H1 (cell line): ENCODE measurements around the gene IRGC. TPM values are rescaled to one million over a fixed set of nuclear protein-coding genes. Genes with fewer than 3 reads are reported as not detected.

ENCODE experiments used
- CTCF ChIA-PET: fragments of 300-600 bp; sonication (Branson Sonifier 250); formaldehyde crosslinking; loops from one replicate; lab custom pipeline; 2021; ENCODE audit not compliant: partially characterized antibody; lab: Charles Lee
- POLR2A ChIA-PET: fragments of 300-600 bp; sonication (Branson Sonifier 250); formaldehyde crosslinking; loops from one replicate; lab custom pipeline; 2021; ENCODE audit warnings: inconsistent platforms; ENCODE audit not compliant: partially characterized antibody; lab: Charles Lee
- DNase-seq, 2 experiments: peaks; one replicate each; pipeline versions ENCODE4 v3.0.0 to v3.0.0-alpha.2; 2010 to 2022; ENCODE audit warnings: low spot score in 2 of 2, low read depth in 1 of 2, mixed read lengths in 1 of 2
- FAIRE-seq: peaks from 2 replicates; lab custom pipeline; 2011; peaks lifted over from hg19 to GRCh38; lab: Jason Lieb, UNC
- H2AFZ ChIP-seq: 2 replicates; pipeline ENCODE4 v1.8.1; 2012; ENCODE audit warnings: low read length, inconsistent platforms
- H2AK5ac ChIP-seq: 2 replicates; pipeline ENCODE4 v1.6.1; 2013; ENCODE audit warnings: low read depth, low read length
- H2BK120ac ChIP-seq: replicated peaks from 2 replicates; pipeline ENCODE3; 2013; ENCODE audit warnings: low read depth, low read length, inconsistent platforms
- H2BK12ac ChIP-seq: 2 replicates; pipeline ENCODE4 v1.6.1; 2013; ENCODE audit warnings: low read depth, low read length
- H2BK15ac ChIP-seq: 2 replicates; pipeline ENCODE4 v1.6.1; 2013; ENCODE audit warnings: low read length
- H2BK20ac ChIP-seq: 2 replicates; pipeline ENCODE4 v1.6.1; 2013; ENCODE audit warnings: low read length
- H2BK5ac ChIP-seq: 2 replicates; pipeline ENCODE4 v1.6.1; 2013; ENCODE audit warnings: low read depth, low read length
- H3K14ac ChIP-seq: 2 replicates; pipeline ENCODE4 v1.6.1; 2013; ENCODE audit warnings: inconsistent platforms; ENCODE audit not compliant: insufficient read length
- H3K18ac ChIP-seq: 2 replicates; pipeline ENCODE4 v1.6.1; 2013; ENCODE audit warnings: low read length; ENCODE audit errors: extremely low read depth
- H3K23ac ChIP-seq: 2 replicates; pipeline ENCODE4 v1.6.1; 2013; ENCODE audit warnings: inconsistent platforms; ENCODE audit not compliant: insufficient read length
- H3K23me2 ChIP-seq: 2 replicates; pipeline ENCODE4 v1.6.1; 2013; ENCODE audit warnings: low read depth, low read length
- H3K27ac ChIP-seq: 2 replicates; pipeline ENCODE4 v1.6.1; 2011; ENCODE audit warnings: low read depth, low read length, inconsistent platforms
- H3K27me3 ChIP-seq, 4 experiments: replicated peaks in 1 of 4; 1 replicate in 1 of 4; 2 replicates in 3 of 4; pipeline versions ENCODE4 v1.6.1 to v1.8.1; 2011 to 2013; ENCODE audit warnings: low read length in 3 of 4, mild to moderate bottlenecking in 3 of 4, inconsistent platforms in 2 of 4, mixed read lengths in 2 of 4, moderate library complexity in 1 of 4; ENCODE audit not compliant: control insufficient read depth in 3 of 4, insufficient read depth in 3 of 4; ENCODE audit errors: extremely low read depth in 1 of 4
- H3K36me3 ChIP-seq, 4 experiments: 2 replicates each; pipeline versions ENCODE4 v1.6.1 to v1.8.1; 2011 to 2013; ENCODE audit warnings: mild to moderate bottlenecking in 4 of 4, low read length in 3 of 4, moderate library complexity in 2 of 4, control low read depth in 1 of 4, inconsistent platforms in 1 of 4; ENCODE audit not compliant: insufficient read depth in 4 of 4, control insufficient read depth in 2 of 4
- H3K4ac ChIP-seq: replicated peaks from 2 replicates; pipeline ENCODE3; 2013; ENCODE audit warnings: low read length, low read depth, mixed read lengths, inconsistent platforms; ENCODE audit not compliant: insufficient read length
- H3K4me1 ChIP-seq, 4 experiments: replicated peaks in 1 of 4; 1 replicate in 1 of 4; 2 replicates in 3 of 4; pipeline versions ENCODE4 v1.6.1 to v1.8.1; 2011 to 2013; ENCODE audit warnings: low read length in 3 of 4, inconsistent platforms in 2 of 4, mixed read lengths in 1 of 4; ENCODE audit not compliant: insufficient read depth in 4 of 4, control insufficient read depth in 3 of 4
- H3K4me2 ChIP-seq, 2 experiments: 2 replicates each; pipeline versions ENCODE4 v1.6.1 to v1.8.1; 2011 to 2013; ENCODE audit warnings: low read depth in 2 of 2, low read length in 2 of 2, control low read depth in 1 of 2, inconsistent platforms in 1 of 2, mild to moderate bottlenecking in 1 of 2; ENCODE audit not compliant: insufficient read depth in 1 of 2
- H3K4me3 ChIP-seq, 4 experiments: fragments of 200-600, 300-600 bp in 1 of 4; sonication (generic), shearing (Covaris generic), sonication (Bioruptor Twin) in 1 of 4; 2 replicates each; pipeline versions ENCODE4 v1.5.1 to v1.8.1; 2011 to 2016; ENCODE audit warnings: low read length in 4 of 4, low read depth in 3 of 4, control low read depth in 2 of 4, inconsistent platforms in 2 of 4, mild to moderate bottlenecking in 2 of 4, mixed read lengths in 1 of 4, moderate library complexity in 1 of 4; ENCODE audit not compliant: insufficient read depth in 2 of 4; ENCODE audit errors: extremely low read depth in 1 of 4
- H3K56ac ChIP-seq: replicated peaks from 2 replicates; pipeline ENCODE3; 2013; ENCODE audit warnings: low read depth, mild to moderate bottlenecking, mixed read lengths, low read length, inconsistent platforms; ENCODE audit not compliant: insufficient read length
- H3K79me1 ChIP-seq: 2 replicates; pipeline ENCODE4 v1.6.1; 2013; ENCODE audit warnings: low read depth, low read length, control low read depth
- H3K79me2 ChIP-seq, 2 experiments: 2 replicates each; pipeline versions ENCODE4 v1.6.1 to v1.8.1; 2012 to 2013; ENCODE audit warnings: low read length in 2 of 2, mild to moderate bottlenecking in 2 of 2, inconsistent platforms in 1 of 2; ENCODE audit not compliant: insufficient read depth in 2 of 2, control insufficient read depth in 1 of 2
- H3K9ac ChIP-seq, 4 experiments: replicated peaks in 1 of 4; 1 replicate in 1 of 4; 2 replicates in 3 of 4; pipeline versions ENCODE4 v1.6.1 to v1.8.1; 2011 to 2013; ENCODE audit warnings: low read depth in 3 of 4, low read length in 3 of 4, control low read depth in 2 of 4, mild to moderate bottlenecking in 2 of 4, moderate library complexity in 2 of 4, inconsistent platforms in 1 of 4; ENCODE audit errors: extremely low read depth in 1 of 4
- H3K9me3 ChIP-seq, 2 experiments: 2 replicates each; pipeline versions ENCODE4 v1.6.1 to v1.8.1; 2012 to 2013; ENCODE audit warnings: mild to moderate bottlenecking in 2 of 2, moderate library complexity in 2 of 2, control low read depth in 1 of 2, inconsistent platforms in 1 of 2, low read depth in 1 of 2, low read length in 1 of 2, mixed read lengths in 1 of 2; ENCODE audit not compliant: insufficient read depth in 2 of 2
- H4K20me1 ChIP-seq, 2 experiments: replicated peaks in 1 of 2; 2 replicates each; pipeline versions ENCODE3 to v1.8.1; 2011 to 2013; ENCODE audit warnings: inconsistent platforms in 2 of 2, low read length in 2 of 2, mild to moderate bottlenecking in 1 of 2; ENCODE audit not compliant: insufficient read depth in 2 of 2, control insufficient read depth in 1 of 2
- H4K5ac ChIP-seq: 2 replicates; pipeline ENCODE4 v1.6.1; 2013; ENCODE audit warnings: low read length, low read depth, mixed read lengths, inconsistent platforms; ENCODE audit not compliant: insufficient read length
- H4K8ac ChIP-seq: 2 replicates; pipeline ENCODE4 v1.8.0; 2013; ENCODE audit warnings: mild to moderate bottlenecking, moderate library complexity, low read length, inconsistent platforms; ENCODE audit not compliant: insufficient read depth; ENCODE audit errors: extremely low read depth
- H4K91ac ChIP-seq: replicated peaks from 2 replicates; pipeline ENCODE3; 2013; ENCODE audit warnings: low read length, mixed read lengths, inconsistent platforms; ENCODE audit not compliant: insufficient read length
- ASH2L ChIP-seq: fragments of 200-600, 300-600 bp; sonication (generic); IDR thresholded peaks from one replicate; pipeline ENCODE4 v1.7.1; 2017; ENCODE audit warnings: low read length
- CBX8 ChIP-seq: fragments of 300-800, 300-1000 bp; sonication (generic); IDR thresholded peaks from 2 replicates; pipeline ENCODE4 v1.7.1; 2016; ENCODE audit warnings: low read depth, low read length, borderline replicate concordance
- E2F6 ChIP-seq: IDR thresholded peaks from 2 replicates; pipeline ENCODE4 v1.6.1; 2012; ENCODE audit warnings: inconsistent platforms
- EZH2 ChIP-seq: fragments of 200-600 bp; sonication (generic); IDR thresholded peaks from 2 replicates; pipeline ENCODE4 v1.7.1; 2012; ENCODE audit warnings: low read depth, mild to moderate bottlenecking, moderate library complexity, low read length, inconsistent platforms; ENCODE audit not compliant: severe bottlenecking
- GTF2F1 ChIP-seq: IDR thresholded peaks from 2 replicates; pipeline ENCODE4 v1.6.1; 2012; ENCODE audit warnings: low read depth, low read length, improper control_type of control experiment, borderline replicate concordance
- HDAC6 ChIP-seq: IDR thresholded peaks from one replicate; pipeline ENCODE4 v1.7.1; 2012; ENCODE audit warnings: low read depth, mild to moderate bottlenecking, inconsistent platforms, low read length, moderate library complexity
- KDM5A ChIP-seq: fragments of 200-600 bp; IDR thresholded peaks from 2 replicates; pipeline ENCODE4 v1.7.1; 2012; ENCODE audit warnings: mild to moderate bottlenecking, low read length, inconsistent platforms, mixed read lengths
- RBBP5 ChIP-seq: IDR thresholded peaks from 2 replicates; pipeline ENCODE4 v1.7.1; 2012; ENCODE audit warnings: low read depth, mild to moderate bottlenecking, inconsistent platforms, low read length, moderate library complexity, borderline replicate concordance
- RNF2 ChIP-seq: fragments of 200-900, 300-1000 bp; sonication (generic); IDR thresholded peaks from 2 replicates; pipeline ENCODE4 v1.7.1; 2016; ENCODE audit warnings: borderline replicate concordance, low read depth, mild to moderate bottlenecking, antibody characterized with exemption, low read length; ENCODE audit not compliant: poor library complexity, severe bottlenecking; ENCODE audit errors: missing control alignments
- SIX5 ChIP-seq: IDR thresholded peaks from 2 replicates; pipeline ENCODE4 v1.6.1; 2011; ENCODE audit warnings: mild to moderate bottlenecking, low read depth, low read length
- SP2 ChIP-seq: IDR thresholded peaks from 2 replicates; pipeline ENCODE4 v1.6.1; 2012; ENCODE audit warnings: mild to moderate bottlenecking, low read length, inconsistent platforms
- TAF7 ChIP-seq: optimal IDR thresholded peaks from 2 replicates; pipeline ENCODE3; 2011; ENCODE audit warnings: low read depth, mild to moderate bottlenecking, inconsistent platforms, low read length, moderate library complexity, borderline replicate concordance
- TEAD4 ChIP-seq: IDR thresholded peaks from 2 replicates; pipeline ENCODE4 v1.6.1; 2012; ENCODE audit warnings: low read depth, low read length, inconsistent platforms, mixed read lengths
- WGBS, 2 experiments: shearing (Covaris generic) in 1 of 2; methylation state at CpG; one replicate each; pipeline versions ENCODE4 v1.1.6 to v1.1.7; 2013 to 2015; ENCODE audit warnings: low lambda C conversion rate in 2 of 2, mixed read lengths in 2 of 2, inconsistent platforms in 1 of 2, low coverage in 1 of 2, missing lambda C conversion rate in 1 of 2; ENCODE audit not compliant: insufficient replicate concordance in 2 of 2, insufficient coverage in 1 of 2, insufficient read length in 1 of 2; ENCODE audit errors: extremely low coverage in 1 of 2, missing lambda C conversion rate in 1 of 2; 5-methylcytosine and 5-hydroxymethylcytosine counted together
- polyA plus RNA-seq, 7 experiments: library from polyadenylated mRNA; depleted of rRNA in 3 of 7; stranded (reverse) in 5 of 7; unstranded in 2 of 7; fragments of >200 nt in 5 of 7; fragments of 200-250 nt in 2 of 7; gene quantifications; 1 replicate in 5 of 7; 2 replicates in 1 of 7; 4 replicates in 1 of 7; pipeline versions ENCODE4 v1.2.1 to v1.2.3, GENCODE V29; 2011 to 2013; ENCODE audit warnings: missing spikeins in 2 of 7, mixed read lengths in 2 of 7
- total RNA-seq: library from RNA; stranded (reverse); fragmentation: NEBNext Ultra II Directional; extraction: Animal tissue kit (Norgen Biotek cat#: 25700); gene quantifications from 2 replicates; pipeline ENCODE4 v1.2.1, GENCODE V29; 2021

IRGC gene
- total and polyA plus RNA-seq, 2 of the 8 experiments (the other 6 are each of a cell fraction or from before 2014, with no cell fraction given) = not detected

- no peak overlapping the region for H3K4me2 ChIP-seq
- H4K5ac ChIP-seq = no peak overlapping the region
- FAIRE-seq (no peak), DNase-seq (no peak)
- no peak overlapping the region for H3K4me3 ChIP-seq
- no peak overlapping the region for H3K4ac ChIP-seq
- no peak overlapping the region for H2BK5ac ChIP-seq
- H2BK12ac ChIP-seq = peak overlapping the region; percentile 35; the same call in 1 of the 2 replicates
- H3K56ac ChIP-seq = no peak overlapping the region
- H3K36me3 ChIP-seq = no peaks in the 10 kb centered on the region
- H3K9ac ChIP-seq = no peak overlapping the region
- no peak overlapping the region for H2BK15ac ChIP-seq
- H2AFZ ChIP-seq = no peak overlapping the region
- H2BK20ac ChIP-seq = no peak overlapping the region
- no peaks in the 10 kb centered on the region for H3K9me3 ChIP-seq
- H3K27me3 ChIP-seq = peaks cover 11 to 32% (median 23%) of the 10 kb centered on the region in 4 experiments
- ChIA-PET CTCF (interaction anchor here (8.5 to 37.0 kb wide), 3 partner anchors 10 to 42 kb away, joined by 67 to 703 read pairs (median 703); partner anchors contain the start of genes KCNN4 and SMG9), POLR2A (interaction anchor here (0.8 to 1.9 kb wide), 2 partner anchors 14 kb away, joined by 4 to 10 read pairs; partner anchors contain the start of gene SMG9)
- no peak overlapping the region for H4K91ac ChIP-seq
- H3K4me1 ChIP-seq = peaks cover 4 to 15% (median 5%) of the 10 kb centered on the region in 4 experiments; a peak in 5 of 7 replicates
- H3K14ac ChIP-seq = no peak overlapping the region
- no peak overlapping the region for H3K18ac ChIP-seq
- no peak overlapping the region for H2BK120ac ChIP-seq
- H4K20me1 ChIP-seq = peaks cover 0 to 2% of the 10 kb centered on the region in 2 experiments
- H3K23ac ChIP-seq = no peak overlapping the region
- H4K8ac ChIP-seq = no peak overlapping the region
- WGBS, 2 experiments = 93% methylated on average over 14 of the region's 14 CpGs; no CpG with 5 or more reads in 1 of the 2 experiments
- H3K79me1 ChIP-seq = no peaks in the 10 kb centered on the region
- no peak overlapping the region for H2AK5ac ChIP-seq
- H3K27ac ChIP-seq = no peak overlapping the region
- H3K79me2 ChIP-seq = no peaks in the 10 kb centered on the region
- peaks cover 5% of the 10 kb centered on the region for H3K23me2 ChIP-seq
- no peak for TF ChIP-seq GTF2F1
- TF ChIP-seq RBBP5 = no peak
- no peak for TF ChIP-seq SP2
- no peak for TF ChIP-seq EZH2
- TF ChIP-seq TAF7 = no peak
- no peak for TF ChIP-seq KDM5A
- TF ChIP-seq SIX5 = no peak
- TF ChIP-seq HDAC6 = no peak
- TF ChIP-seq RNF2 = no peak
- TF ChIP-seq E2F6 = no peak
- TF ChIP-seq TEAD4 = no peak
- no peak for TF ChIP-seq ASH2L
- no peak for TF ChIP-seq CBX8
Observed at GRCh38 chr19:43769256-43769655, 53.4 kb downstream of the IRGC start.
